HepG2 (cell line): ENCODE measurements around the gene KCNMB2. TPM values are rescaled to one million over a fixed set of nuclear protein-coding genes. Genes with fewer than 3 reads are reported as not detected.

Source experiments
- ATAC-seq: fragments of 200-7000 bp; cut with Tn5 transposase; 3 replicates; pipeline ENCODE4 v1.9.1; 2020; ENCODE audit warnings: mild to moderate bottlenecking, moderate library complexity
- BruUV-seq: library from RNA; stranded (reverse); fragments of 400-500 nt; replicated peaks from 2 replicates; lab custom pipeline; 2021; lab: Mats Ljungman, UMichigan
- CTCF ChIA-PET: fragments of 300-600 bp; formaldehyde crosslinking; extraction: SDS; loops from one replicate; lab custom pipeline; 2021; ENCODE audit warnings: low total read pairs, inconsistent platforms, low intra/inter-chr PET ratio; lab: Yijun Ruan, JAX
- POLR2A ChIA-PET: fragments of 350-600 bp; sonication (Branson Sonifier 250); formaldehyde crosslinking; loops from one replicate; lab custom pipeline; 2020; ENCODE audit warnings: antibody characterized with exemption, inconsistent platforms; lab: Yijun Ruan, JAX
- DNase-seq: peaks from one replicate; pipeline ENCODE4 v3.0.0-alpha.2; 2015; ENCODE audit warnings: low spot score
- FAIRE-seq: peaks from 3 replicates; lab custom pipeline; 2011; peaks lifted over from hg19 to GRCh38; lab: Jason Lieb, UNC
- H2AFZ ChIP-seq: one replicate; pipeline ENCODE4 v1.6.1; 2011; ENCODE audit warnings: low read length, inconsistent platforms
- H3K27ac ChIP-seq: fragments of 300-600 bp; 3 replicates; pipeline ENCODE4 v1.8.0; 2011; ENCODE audit warnings: mixed run types, mild to moderate bottlenecking, mixed read lengths, low read length, inconsistent platforms; ENCODE audit not compliant: insufficient read depth; ENCODE audit errors: extremely low read length
- H3K27me3 ChIP-seq, 2 experiments: fragments of 200-600 bp in 1 of 2; 2 replicates in 1 of 2; 3 replicates in 1 of 2; pipeline versions ENCODE4 v1.6.0 to v1.8.0; 2011; ENCODE audit warnings: low read length in 2 of 2, mild to moderate bottlenecking in 2 of 2, moderate library complexity in 2 of 2, inconsistent platforms in 1 of 2; ENCODE audit not compliant: insufficient read depth in 2 of 2, control insufficient read depth in 1 of 2
- H3K36me3 ChIP-seq, 2 experiments: fragments of 200-600 bp in 1 of 2; replicated peaks in 1 of 2; 2 replicates in 1 of 2; 3 replicates in 1 of 2; pipeline versions ENCODE4 v1.5.1 to v1.8.0; 2011; ENCODE audit warnings: low read length in 2 of 2, inconsistent platforms in 1 of 2; ENCODE audit not compliant: insufficient read depth in 2 of 2, control insufficient read depth in 1 of 2
- H3K4me1 ChIP-seq: 2 replicates; pipeline ENCODE4 v1.5.1; 2012; ENCODE audit warnings: low read length, inconsistent platforms; ENCODE audit not compliant: insufficient read depth
- H3K4me2 ChIP-seq: 2 replicates; pipeline ENCODE4 v1.6.0; 2011; ENCODE audit warnings: low read depth, low read length, inconsistent platforms
- H3K4me3 ChIP-seq, 3 experiments: fragments of 200-600 bp in 1 of 3; sonication (generic), shearing (Covaris generic) in 1 of 3; replicated peaks in 1 of 3; 2 replicates each; pipeline ENCODE4 v1.5.1; 2011 to 2016; ENCODE audit warnings: low read length in 3 of 3, inconsistent platforms in 2 of 3, low read depth in 2 of 3, mild to moderate bottlenecking in 2 of 3, control low read depth in 1 of 3, mixed read lengths in 1 of 3; ENCODE audit not compliant: insufficient read depth in 1 of 3
- H3K79me2 ChIP-seq: one replicate; pipeline ENCODE4 v1.6.1; 2011; ENCODE audit warnings: low read length, inconsistent platforms; ENCODE audit not compliant: insufficient read depth
- H3K9ac ChIP-seq: 2 replicates; pipeline ENCODE4 v1.6.0; 2011; ENCODE audit warnings: mild to moderate bottlenecking, low read depth, low read length, inconsistent platforms; ENCODE audit not compliant: insufficient read depth
- H3K9me3 ChIP-seq: 2 replicates; pipeline ENCODE4 v1.5.1; 2012; ENCODE audit warnings: mild to moderate bottlenecking, low read length
- H4K20me1 ChIP-seq: 2 replicates; pipeline ENCODE4 v1.6.0; 2011; ENCODE audit warnings: inconsistent platforms, mild to moderate bottlenecking, low read length, moderate library complexity; ENCODE audit not compliant: insufficient read depth
- BRD4 ChIP-seq: sonication (generic); formaldehyde crosslinking; IDR thresholded peaks from 2 replicates; pipeline ENCODE4 v1.4.0; 2020; ENCODE audit warnings: missing genetic modification reagents
- NAIF1 ChIP-seq: sonication (generic); formaldehyde crosslinking; IDR thresholded peaks from 2 replicates; pipeline ENCODE4 v1.5.0; 2020; ENCODE audit warnings: mild to moderate bottlenecking, missing genetic modification reagents, borderline replicate concordance
- RAD21 ChIP-seq: fragments of 450-650 bp; formaldehyde crosslinking; IDR thresholded peaks from 2 replicates; pipeline ENCODE4 v1.5.0; 2020; ENCODE audit warnings: mild to moderate bottlenecking
- ZFP37 ChIP-seq: sonication (generic); formaldehyde crosslinking; IDR thresholded peaks from 2 replicates; pipeline ENCODE4 v1.4.0; 2020; ENCODE audit warnings: missing genetic modification reagents, borderline replicate concordance
- ZNF629 ChIP-seq: sonication (generic); formaldehyde crosslinking; conservative IDR thresholded peaks from 2 replicates; pipeline ENCODE4 v1.5.0; 2020; ENCODE audit warnings: missing genetic modification reagents
- ZNF672 ChIP-seq: sonication (generic); formaldehyde crosslinking; IDR thresholded peaks from 2 replicates; pipeline ENCODE4 v1.8.1; 2022; ENCODE audit warnings: missing genetic modification reagents
- WGBS: methylation state at CpG from one replicate; pipeline ENCODE4 v1.1.6; 2017; ENCODE audit warnings: low lambda C conversion rate; 5-methylcytosine and 5-hydroxymethylcytosine counted together
- in situ Hi-C: cut with HindIII; loops from 2 replicates; pipeline ENCODE4 v1.10.0; 2017; ENCODE audit warnings: low pct_unique_long_range_greater_than_20kb; ENCODE audit not compliant: extremely low pct_ligation_motif_present
- intact Hi-C: fragments of 100-400 bp; cut with micrococcal nuclease; formaldehyde crosslinking; loops from one replicate; pipeline ENCODE4 v1.10.0; 2022; ENCODE audit not compliant: unreplicated experiment
- polyA plus RNA-seq, 8 experiments: library from polyadenylated mRNA; depleted of rRNA in 3 of 8; stranded (reverse) in 7 of 8; unstranded in 1 of 8; fragments of >200 nt; fragmentation: Illumina TruSeq in 4 of 8; extraction: Trizol in 4 of 8; gene quantifications; 2 replicates each; pipeline versions ENCODE4 v1.2.1 to v1.2.3, GENCODE V29; 2011 to 2016; ENCODE audit warnings: low read depth in 4 of 8, missing spikeins in 1 of 8, mixed read lengths in 1 of 8; ENCODE audit not compliant: insufficient read depth in 1 of 8
- total RNA-seq, 5 experiments: library from RNA; depleted of rRNA; stranded (reverse); fragments of >200 nt; fragmentation: Illumina TruSeq; extraction: Trizol; gene quantifications; 2 replicates each; pipeline ENCODE4 v1.2.3, GENCODE V29; 2016; ENCODE audit warnings: low read depth in 1 of 5
- TF ChIP-seq, protein P1 (sequence below): sonication (generic); formaldehyde crosslinking; IDR thresholded peaks from 2 replicates; pipeline ENCODE4 v1.5.0; 2020; ENCODE audit warnings: mild to moderate bottlenecking, missing genetic modification reagents, moderate library complexity
- TF ChIP-seq, protein P2 (sequence below): sonication (generic); formaldehyde crosslinking; IDR thresholded peaks from 2 replicates; pipeline ENCODE4 v1.5.0; 2020; ENCODE audit warnings: mild to moderate bottlenecking, missing genetic modification reagents, borderline replicate concordance
- TF ChIP-seq, protein P3 (sequence below): sonication (generic); formaldehyde crosslinking; IDR thresholded peaks from 2 replicates; pipeline ENCODE4 v1.5.0; 2020; ENCODE audit warnings: mild to moderate bottlenecking, missing genetic modification reagents

Gene KCNMB2
- total and polyA plus RNA-seq, 2 of the 13 experiments (the other 11 are each of a cell fraction or from before 2014, with no cell fraction given): not detected

DNA sequence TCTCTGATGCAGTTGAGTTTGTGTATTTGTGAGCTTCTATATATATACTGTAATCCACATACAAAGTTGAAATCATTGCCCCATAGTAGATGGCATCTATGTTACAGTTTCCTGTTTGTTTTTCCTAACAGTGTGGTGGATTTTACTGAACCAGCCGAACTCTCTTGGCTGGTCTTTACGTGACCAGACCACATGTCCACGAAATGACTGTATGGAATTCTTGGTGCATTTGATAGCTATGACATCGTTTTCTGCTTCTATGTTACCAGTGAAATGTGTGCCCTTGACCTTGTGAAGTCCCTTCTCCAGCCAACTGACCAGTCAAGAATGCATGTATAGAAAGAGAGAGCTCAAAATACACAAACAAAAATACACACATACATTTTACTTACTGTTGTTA is 1.8 kb downstream of the KCNMB2 start:
- POLR2A ChIA-PET: no interaction called here
- Histone ChIP-seq H3K4me1 (no peaks in the 10 kb centered on the region), H3K27me3 (peaks cover 0 to 5% of the 10 kb centered on the region in 2 experiments; a peak in 1 of 5 replicates), H4K20me1 (no peaks in the 10 kb centered on the region), H3K9me3 (no peaks in the 10 kb centered on the region), H2AFZ (no peak overlapping the region), H3K79me2 (no peaks in the 10 kb centered on the region), H3K4me2 (no peak overlapping the region), H3K27ac (no peak overlapping the region)
- in situ Hi-C loops: no loop called here
- no peak for ATAC-seq
- 0% methylated on average over 4 of the region's 4 CpGs for WGBS
- no peak for FAIRE-seq
- intact Hi-C loops: loop anchor here (2.0 kb wide), 1 partner anchor 15 kb away; no protein-coding TSS in a partner anchor
- no TSS peak for BruUV-seq
- TF ChIP-seq ZNF629 (CRISPR knock-in tag) (no peak), BRD4 (no peak), ZNF672 (CRISPR knock-in tag) (no peak), ZFP37 (CRISPR knock-in tag) (no peak), RAD21 (CRISPR knock-in tag) (no peak), NAIF1 (CRISPR knock-in tag) (no peak)
- TF ChIP-seq, protein P1, sequence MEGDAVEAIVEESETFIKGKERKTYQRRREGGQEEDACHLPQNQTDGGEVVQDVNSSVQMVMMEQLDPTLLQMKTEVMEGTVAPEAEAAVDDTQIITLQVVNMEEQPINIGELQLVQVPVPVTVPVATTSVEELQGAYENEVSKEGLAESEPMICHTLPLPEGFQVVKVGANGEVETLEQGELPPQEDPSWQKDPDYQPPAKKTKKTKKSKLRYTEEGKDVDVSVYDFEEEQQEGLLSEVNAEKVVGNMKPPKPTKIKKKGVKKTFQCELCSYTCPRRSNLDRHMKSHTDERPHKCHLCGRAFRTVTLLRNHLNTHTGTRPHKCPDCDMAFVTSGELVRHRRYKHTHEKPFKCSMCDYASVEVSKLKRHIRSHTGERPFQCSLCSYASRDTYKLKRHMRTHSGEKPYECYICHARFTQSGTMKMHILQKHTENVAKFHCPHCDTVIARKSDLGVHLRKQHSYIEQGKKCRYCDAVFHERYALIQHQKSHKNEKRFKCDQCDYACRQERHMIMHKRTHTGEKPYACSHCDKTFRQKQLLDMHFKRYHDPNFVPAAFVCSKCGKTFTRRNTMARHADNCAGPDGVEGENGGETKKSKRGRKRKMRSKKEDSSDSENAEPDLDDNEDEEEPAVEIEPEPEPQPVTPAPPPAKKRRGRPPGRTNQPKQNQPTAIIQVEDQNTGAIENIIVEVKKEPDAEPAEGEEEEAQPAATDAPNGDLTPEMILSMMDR: no peak
- TF ChIP-seq, protein P2, sequence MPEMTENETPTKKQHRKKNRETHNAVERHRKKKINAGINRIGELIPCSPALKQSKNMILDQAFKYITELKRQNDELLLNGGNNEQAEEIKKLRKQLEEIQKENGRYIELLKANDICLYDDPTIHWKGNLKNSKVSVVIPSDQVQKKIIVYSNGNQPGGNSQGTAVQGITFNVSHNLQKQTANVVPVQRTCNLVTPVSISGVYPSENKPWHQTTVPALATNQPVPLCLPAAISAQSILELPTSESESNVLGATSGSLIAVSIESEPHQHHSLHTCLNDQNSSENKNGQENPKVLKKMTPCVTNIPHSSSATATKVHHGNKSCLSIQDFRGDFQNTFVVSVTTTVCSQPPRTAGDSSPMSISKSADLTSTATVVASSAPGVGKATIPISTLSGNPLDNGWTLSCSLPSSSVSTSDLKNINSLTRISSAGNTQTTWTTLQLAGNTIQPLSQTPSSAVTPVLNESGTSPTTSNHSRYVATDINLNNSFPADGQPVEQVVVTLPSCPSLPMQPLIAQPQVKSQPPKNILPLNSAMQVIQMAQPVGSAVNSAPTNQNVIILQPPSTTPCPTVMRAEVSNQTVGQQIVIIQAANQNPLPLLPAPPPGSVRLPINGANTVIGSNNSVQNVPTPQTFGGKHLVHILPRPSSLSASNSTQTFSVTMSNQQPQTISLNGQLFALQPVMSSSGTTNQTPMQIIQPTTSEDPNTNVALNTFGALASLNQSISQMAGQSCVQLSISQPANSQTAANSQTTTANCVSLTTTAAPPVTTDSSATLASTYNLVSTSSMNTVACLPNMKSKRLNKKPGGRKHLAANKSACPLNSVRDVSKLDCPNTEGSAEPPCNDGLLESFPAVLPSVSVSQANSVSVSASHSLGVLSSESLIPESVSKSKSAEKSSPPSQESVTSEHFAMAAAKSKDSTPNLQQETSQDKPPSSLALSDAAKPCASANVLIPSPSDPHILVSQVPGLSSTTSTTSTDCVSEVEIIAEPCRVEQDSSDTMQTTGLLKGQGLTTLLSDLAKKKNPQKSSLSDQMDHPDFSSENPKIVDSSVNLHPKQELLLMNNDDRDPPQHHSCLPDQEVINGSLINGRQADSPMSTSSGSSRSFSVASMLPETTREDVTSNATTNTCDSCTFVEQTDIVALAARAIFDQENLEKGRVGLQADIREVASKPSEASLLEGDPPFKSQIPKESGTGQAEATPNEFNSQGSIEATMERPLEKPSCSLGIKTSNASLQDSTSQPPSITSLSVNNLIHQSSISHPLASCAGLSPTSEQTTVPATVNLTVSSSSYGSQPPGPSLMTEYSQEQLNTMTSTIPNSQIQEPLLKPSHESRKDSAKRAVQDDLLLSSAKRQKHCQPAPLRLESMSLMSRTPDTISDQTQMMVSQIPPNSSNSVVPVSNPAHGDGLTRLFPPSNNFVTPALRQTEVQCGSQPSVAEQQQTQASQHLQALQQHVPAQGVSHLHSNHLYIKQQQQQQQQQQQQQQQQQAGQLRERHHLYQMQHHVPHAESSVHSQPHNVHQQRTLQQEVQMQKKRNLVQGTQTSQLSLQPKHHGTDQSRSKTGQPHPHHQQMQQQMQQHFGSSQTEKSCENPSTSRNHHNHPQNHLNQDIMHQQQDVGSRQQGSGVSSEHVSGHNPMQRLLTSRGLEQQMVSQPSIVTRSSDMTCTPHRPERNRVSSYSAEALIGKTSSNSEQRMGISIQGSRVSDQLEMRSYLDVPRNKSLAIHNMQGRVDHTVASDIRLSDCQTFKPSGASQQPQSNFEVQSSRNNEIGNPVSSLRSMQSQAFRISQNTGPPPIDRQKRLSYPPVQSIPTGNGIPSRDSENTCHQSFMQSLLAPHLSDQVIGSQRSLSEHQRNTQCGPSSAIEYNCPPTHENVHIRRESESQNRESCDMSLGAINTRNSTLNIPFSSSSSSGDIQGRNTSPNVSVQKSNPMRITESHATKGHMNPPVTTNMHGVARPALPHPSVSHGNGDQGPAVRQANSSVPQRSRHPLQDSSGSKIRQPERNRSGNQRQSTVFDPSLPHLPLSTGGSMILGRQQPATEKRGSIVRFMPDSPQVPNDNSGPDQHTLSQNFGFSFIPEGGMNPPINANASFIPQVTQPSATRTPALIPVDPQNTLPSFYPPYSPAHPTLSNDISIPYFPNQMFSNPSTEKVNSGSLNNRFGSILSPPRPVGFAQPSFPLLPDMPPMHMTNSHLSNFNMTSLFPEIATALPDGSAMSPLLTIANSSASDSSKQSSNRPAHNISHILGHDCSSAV (CRISPR knock-in tag): no peak
- TF ChIP-seq, protein P3, sequence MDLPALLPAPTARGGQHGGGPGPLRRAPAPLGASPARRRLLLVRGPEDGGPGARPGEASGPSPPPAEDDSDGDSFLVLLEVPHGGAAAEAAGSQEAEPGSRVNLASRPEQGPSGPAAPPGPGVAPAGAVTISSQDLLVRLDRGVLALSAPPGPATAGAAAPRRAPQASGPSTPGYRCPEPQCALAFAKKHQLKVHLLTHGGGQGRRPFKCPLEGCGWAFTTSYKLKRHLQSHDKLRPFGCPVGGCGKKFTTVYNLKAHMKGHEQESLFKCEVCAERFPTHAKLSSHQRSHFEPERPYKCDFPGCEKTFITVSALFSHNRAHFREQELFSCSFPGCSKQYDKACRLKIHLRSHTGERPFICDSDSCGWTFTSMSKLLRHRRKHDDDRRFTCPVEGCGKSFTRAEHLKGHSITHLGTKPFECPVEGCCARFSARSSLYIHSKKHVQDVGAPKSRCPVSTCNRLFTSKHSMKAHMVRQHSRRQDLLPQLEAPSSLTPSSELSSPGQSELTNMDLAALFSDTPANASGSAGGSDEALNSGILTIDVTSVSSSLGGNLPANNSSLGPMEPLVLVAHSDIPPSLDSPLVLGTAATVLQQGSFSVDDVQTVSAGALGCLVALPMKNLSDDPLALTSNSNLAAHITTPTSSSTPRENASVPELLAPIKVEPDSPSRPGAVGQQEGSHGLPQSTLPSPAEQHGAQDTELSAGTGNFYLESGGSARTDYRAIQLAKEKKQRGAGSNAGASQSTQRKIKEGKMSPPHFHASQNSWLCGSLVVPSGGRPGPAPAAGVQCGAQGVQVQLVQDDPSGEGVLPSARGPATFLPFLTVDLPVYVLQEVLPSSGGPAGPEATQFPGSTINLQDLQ (CRISPR knock-in tag): no peak
- TF ChIP-seq, all 625 proteins: peak for 0
- no peak for DNase-seq
- H3K4me3 ChIP-seq: no peak overlapping the region
- CTCF ChIA-PET: no interaction called here
- H3K36me3 ChIP-seq: no peaks in the 10 kb centered on the region
- H3K9ac ChIP-seq: no peak overlapping the region
